Natural killer cell (primary cell): Measurements from ENCODE around the gene LNX2. TPM values are rescaled to one million over a fixed set of nuclear protein-coding genes. Genes with fewer than 3 reads are reported as not detected.
A peak's percentile ranks its signal among the peaks of the same experiment; 100 is the strongest.

Experiments
- ATAC-seq, 3 donors: fragments of 150-1000 bp in 2 of 3; fragments of 200-7000 bp in 1 of 3; cut with Tn5 transposase; 1 replicate in 1 of 3; 2 replicates in 2 of 3; pipeline ENCODE4 v1.10.0; 2021; ENCODE audit warnings: mild to moderate bottlenecking in 2 of 3, moderate library complexity in 2 of 3
- DNase-seq, 2 donors: peaks; one replicate each; pipeline versions ENCODE4 v3.0.0 to v3.0.0-alpha.2; 2013 to 2021; ENCODE audit warnings: mixed read lengths in 1 of 2
- H3K27ac ChIP-seq: one replicate; pipeline ENCODE4 v1.5.1; 2013; ENCODE audit warnings: mild to moderate bottlenecking, low read length
- H3K27me3 ChIP-seq: one replicate; pipeline ENCODE4 v1.6.1; 2013; ENCODE audit warnings: low read length; ENCODE audit not compliant: control insufficient read depth, insufficient read depth
- H3K36me3 ChIP-seq: one replicate; pipeline ENCODE4 v1.6.1; 2013; ENCODE audit warnings: low read length; ENCODE audit not compliant: control insufficient read depth, insufficient read depth
- H3K4me1 ChIP-seq: one replicate; pipeline ENCODE4 v1.6.1; 2013; ENCODE audit warnings: low read length; ENCODE audit not compliant: control insufficient read depth, insufficient read depth
- H3K4me3 ChIP-seq: one replicate; pipeline ENCODE4 v1.5.1; 2013; ENCODE audit warnings: low read length
- H3K9me3 ChIP-seq: one replicate; pipeline ENCODE4 v1.6.1; 2013; ENCODE audit warnings: low read length; ENCODE audit not compliant: control insufficient read depth, insufficient read depth
- H3K27ac Mint-ChIP-seq, 2 donors: one replicate each; pipeline ENCODE4 v1.8.0; 2022; ENCODE audit warnings: mild to moderate bottlenecking in 2 of 2, mixed read lengths in 2 of 2, moderate library complexity in 1 of 2
- H3K27me3 Mint-ChIP-seq, 2 donors: one replicate each; pipeline ENCODE4 v1.8.0; 2022; ENCODE audit warnings: low read depth in 2 of 2, mixed read lengths in 2 of 2
- H3K36me3 Mint-ChIP-seq: one replicate; pipeline ENCODE4 v1.8.0; 2022; ENCODE audit warnings: mixed read lengths
- H3K4me1 Mint-ChIP-seq, 2 donors: one replicate each; pipeline ENCODE4 v1.8.0; 2022; ENCODE audit warnings: mixed read lengths in 2 of 2
- H3K4me3 Mint-ChIP-seq: one replicate; pipeline ENCODE4 v1.8.0; 2022; ENCODE audit warnings: mild to moderate bottlenecking, moderate library complexity, mixed read lengths
- H3K9me3 Mint-ChIP-seq, 2 donors: one replicate each; pipeline ENCODE4 v1.8.0; 2022; ENCODE audit warnings: mixed read lengths in 2 of 2
- WGBS: methylation state at CpG from one replicate; pipeline ENCODE4 v1.1.7; 2013; ENCODE audit warnings: missing lambda C conversion rate; ENCODE audit not compliant: insufficient coverage; 5-methylcytosine and 5-hydroxymethylcytosine counted together
- intact Hi-C: fragments of 100-400 bp; cut with micrococcal nuclease; formaldehyde crosslinking; loops from one replicate; pipeline ENCODE4 v1.14.2; 2022
- total RNA-seq, 4 donors: library from RNA; stranded (reverse); fragments of 120-200 nt in 1 of 4; gene quantifications; one replicate each; pipeline versions ENCODE4 v1.2.3 to v1.2.4, GENCODE V29; 2013 to 2022
- TF ChIP-seq, protein P1 (sequence below): fragments of 200-600 bp; IDR thresholded peaks from one replicate; pipeline ENCODE4 v1.8.0; 2022; ENCODE audit warnings: antibody characterized with exemption

The LNX2 gene
- total RNA-seq, 3 donors from 2014 or later (not counting 1 experiment from before 2014, with no cell fraction given) = 4.5 to 6.6 (median 5.0) TPM

- intact Hi-C loops = no loop called here
Measured at GRCh38 chr13:27625839-27626238, 5.5 kb upstream of the LNX2 start.

GRCh38 chr13:27624071-27624470 is 3.7 kb upstream of the LNX2 start:
- H3K4me1 Mint-ChIP-seq = peaks cover 64 to 74% of the 10 kb centered on the region in 2 donors
- H3K27ac ChIP-seq = no peak overlapping the region
- TF ChIP-seq, protein P1, sequence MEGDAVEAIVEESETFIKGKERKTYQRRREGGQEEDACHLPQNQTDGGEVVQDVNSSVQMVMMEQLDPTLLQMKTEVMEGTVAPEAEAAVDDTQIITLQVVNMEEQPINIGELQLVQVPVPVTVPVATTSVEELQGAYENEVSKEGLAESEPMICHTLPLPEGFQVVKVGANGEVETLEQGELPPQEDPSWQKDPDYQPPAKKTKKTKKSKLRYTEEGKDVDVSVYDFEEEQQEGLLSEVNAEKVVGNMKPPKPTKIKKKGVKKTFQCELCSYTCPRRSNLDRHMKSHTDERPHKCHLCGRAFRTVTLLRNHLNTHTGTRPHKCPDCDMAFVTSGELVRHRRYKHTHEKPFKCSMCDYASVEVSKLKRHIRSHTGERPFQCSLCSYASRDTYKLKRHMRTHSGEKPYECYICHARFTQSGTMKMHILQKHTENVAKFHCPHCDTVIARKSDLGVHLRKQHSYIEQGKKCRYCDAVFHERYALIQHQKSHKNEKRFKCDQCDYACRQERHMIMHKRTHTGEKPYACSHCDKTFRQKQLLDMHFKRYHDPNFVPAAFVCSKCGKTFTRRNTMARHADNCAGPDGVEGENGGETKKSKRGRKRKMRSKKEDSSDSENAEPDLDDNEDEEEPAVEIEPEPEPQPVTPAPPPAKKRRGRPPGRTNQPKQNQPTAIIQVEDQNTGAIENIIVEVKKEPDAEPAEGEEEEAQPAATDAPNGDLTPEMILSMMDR = no peak
- ATAC-seq = no peak
- peak overlapping the region; percentile 13 to 92 for H3K27ac Mint-ChIP-seq
- WGBS = 100% methylated on average over 2 of the region's 3 CpGs
- H3K36me3 Mint-ChIP-seq = no peaks in the 10 kb centered on the region
- H3K4me1 ChIP-seq = peaks cover 23% of the 10 kb centered on the region
- H3K4me3 ChIP-seq = no peak overlapping the region
- H3K9me3 Mint-ChIP-seq = no peaks in the 10 kb centered on the region
- H3K36me3 ChIP-seq = peaks cover 12% of the 10 kb centered on the region
- no peaks in the 10 kb centered on the region for H3K27me3 ChIP-seq
- intact Hi-C loops = loop anchor here (5.0 kb wide), 1 partner anchor 452 kb away; the partner anchor contains the start of gene USP12
- DNase-seq = no peak
- H3K9me3 ChIP-seq = no peaks in the 10 kb centered on the region
- H3K27me3 Mint-ChIP-seq = no peaks in the 10 kb centered on the region
- no peak overlapping the region for H3K4me3 Mint-ChIP-seq

More at GRCh38 chr13:27625839-27626238, 5.5 kb upstream of the LNX2 start:
- H3K4me3 Mint-ChIP-seq = no peak overlapping the region
- peaks cover 17% of the 10 kb centered on the region for H3K4me1 ChIP-seq
- H3K36me3 Mint-ChIP-seq = no peaks in the 10 kb centered on the region
- no peaks in the 10 kb centered on the region for H3K27me3 ChIP-seq
- H3K9me3 ChIP-seq = no peaks in the 10 kb centered on the region
- ATAC-seq = no peak
- no peaks in the 10 kb centered on the region for H3K9me3 Mint-ChIP-seq
- H3K27ac ChIP-seq = no peak overlapping the region
- H3K27me3 Mint-ChIP-seq = no peaks in the 10 kb centered on the region
- no peak for DNase-seq
- H3K27ac Mint-ChIP-seq = peak overlapping the region in 1 of 2 donors; percentile 0
- TF ChIP-seq, protein P1 = no peak
- WGBS = 95% methylated on average over 1 of the region's 2 CpGs
- peaks cover 12% of the 10 kb centered on the region for H3K36me3 ChIP-seq
- no peak overlapping the region for H3K4me3 ChIP-seq
- peaks cover 65 to 72% of the 10 kb centered on the region in 2 donors for H3K4me1 Mint-ChIP-seq

DNA sequence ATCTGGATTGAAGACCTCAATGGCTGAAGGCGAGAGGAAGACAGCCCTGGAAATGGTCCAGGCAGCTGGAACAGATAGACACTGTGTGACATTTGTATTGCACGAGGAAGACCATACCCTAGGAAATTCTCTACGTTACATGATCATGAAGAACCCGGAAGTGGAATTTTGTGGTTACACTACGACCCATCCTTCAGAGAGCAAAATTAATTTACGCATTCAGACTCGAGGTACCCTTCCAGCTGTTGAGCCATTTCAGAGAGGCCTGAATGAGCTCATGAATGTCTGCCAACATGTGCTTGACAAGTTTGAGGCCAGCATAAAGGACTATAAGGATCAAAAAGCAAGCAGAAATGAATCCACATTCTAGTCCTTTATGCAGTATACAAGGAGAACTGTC is 2.6 kb upstream of the LNX2 start:
- WGBS = 86% methylated on average over 7 of the region's 7 CpGs
- Histone ChIP-seq H3K27ac (no peak overlapping the region), H3K4me3 (no peak overlapping the region), H3K4me1 (peaks cover 27% of the 10 kb centered on the region), H3K36me3 (peaks cover 12% of the 10 kb centered on the region), H3K27me3 (no peaks in the 10 kb centered on the region), H3K9me3 (no peaks in the 10 kb centered on the region)
- Mint-ChIP-seq H3K4me1 (peaks cover 68 to 80% of the 10 kb centered on the region in 2 donors), H3K27me3 (no peaks in the 10 kb centered on the region), H3K4me3 (peak overlapping the region; percentile 96), H3K9me3 (no peaks in the 10 kb centered on the region), H3K27ac (peak overlapping the region; percentile 86 to 92), H3K36me3 (no peaks in the 10 kb centered on the region)
- DNase-seq (no peak), ATAC-seq (no peak)
- intact Hi-C loops = loop anchor here (5.0 kb wide), 1 partner anchor 451 kb away; the partner anchor contains the start of gene USP12
- TF ChIP-seq, protein P1 = no peak
